NOMO-1 (cell line): Measurements from ENCODE around the gene SLC39A1.

ENCODE experiments used
- DNase-seq, 2 experiments: peaks; one replicate each; lab custom pipeline; 2025; ENCODE audit not compliant: unreplicated experiment in 2 of 2; lab: John Stamatoyannopoulos, UW

SLC39A1 gene

GRCh38 chr1:153977250-153978240 is 14.2 kb upstream of the SLC39A1 start, which contains the start of gene JTB:
JTB (minus strand) TSS chr1:153977674; CDS start chr1:153977252, 422 bp downstream.
- peak; percentile 56 to 86 for DNase-seq

GRCh38 chr1:153976819-153977249 is 13.5 kb upstream of the SLC39A1 start:
- no peak for DNase-seq

GRCh38 chr1:153973525-153973924 is 10.2 kb upstream of the SLC39A1 start:
- DNase-seq, result no peak

GRCh38 chr1:153973071-153973470 is 9.7 kb upstream of the SLC39A1 start:
- DNase-seq, result no peak

GRCh38 chr1:153970346-153970745 is 7.0 kb upstream of the SLC39A1 start:
- DNase-seq, result no peak

- DNase-seq, result no peak
Measured at GRCh38 chr1:153968972-153969371, 5.6 kb upstream of the SLC39A1 start.

- no peak for DNase-seq
Measured at GRCh38 chr1:153968408-153968807, 5.1 kb upstream of the SLC39A1 start.

GRCh38 chr1:153968000-153968363 is 4.6 kb upstream of the SLC39A1 start:
- no peak for DNase-seq

GRCh38 chr1:153967107-153967999 is 4.0 kb upstream of the SLC39A1 start, which contains the start of gene CREB3L4:
CREB3L4 (plus strand) TSS chr1:153967902; CDS start chr1:153968526, 624 bp downstream.
- peak; percentile 97 to 98 for DNase-seq

GRCh38 chr1:153963850-153964331 is 554 bp upstream of the SLC39A1 start:
- no peak for DNase-seq

GRCh38 chr1:153962088-153963029 is 978 bp downstream of the SLC39A1 start:
- DNase-seq, result no peak

GRCh38 chr1:153961421-153961820 is 1.9 kb downstream of the SLC39A1 start:
- DNase-seq, result no peak

GRCh38 chr1:153960206-153960605 is 3.1 kb downstream of the SLC39A1 start:
- no peak for DNase-seq

GRCh38 chr1:153959454-153959853 is 3.9 kb downstream of the SLC39A1 start:
- DNase-seq, result no peak

- DNase-seq, result no peak
Measured at GRCh38 chr1:153958961-153959260, 4.4 kb downstream of the SLC39A1 start.

GRCh38 chr1:153958111-153958960 is 5.0 kb downstream of the SLC39A1 start, which contains the start of gene CRTC2:
CRTC2 (minus strand) TSS chr1:153958612; CDS start chr1:153958497, 115 bp downstream.
- DNase-seq, result peak; percentile 94 to 99

- peak in 1 of 2 experiments; percentile 41 for DNase-seq
Measured at GRCh38 chr1:153957744-153958110, 5.6 kb downstream of the SLC39A1 start.

- DNase-seq, result no peak
Measured at GRCh38 chr1:153956997-153957715, 6.2 kb downstream of the SLC39A1 start.
